ENCODE data around the gene NIN.
A peak's percentile ranks its signal among the peaks of the same experiment; 100 is the strongest.

The NIN gene

GRCh38 chr14:50855558-50855957 is 24.6 kb upstream of the NIN start:
- TF ChIP-seq CSRNP3 (CRISPR knock-in tag; IDR thresholded peaks at IDR 0.05): no peak
- TF ChIP-seq ZNF70 (CRISPR knock-in tag; IDR thresholded peaks at IDR 0.05): no peak
- no peak for TF ChIP-seq OSR1 (CRISPR knock-in tag; IDR thresholded peaks at IDR 0.05)
- no peak for TF ChIP-seq BACH2 (CRISPR knock-in tag; IDR thresholded peaks at IDR 0.05; ENCODE audit: borderline replicate concordance)
- no peak for TF ChIP-seq GLIS3 (CRISPR knock-in tag; IDR thresholded peaks at IDR 0.05)
- no peak for TF ChIP-seq TCF4 (CRISPR knock-in tag; IDR thresholded peaks at IDR 0.05; ENCODE audit: borderline replicate concordance)
- TF ChIP-seq, protein P1, sequence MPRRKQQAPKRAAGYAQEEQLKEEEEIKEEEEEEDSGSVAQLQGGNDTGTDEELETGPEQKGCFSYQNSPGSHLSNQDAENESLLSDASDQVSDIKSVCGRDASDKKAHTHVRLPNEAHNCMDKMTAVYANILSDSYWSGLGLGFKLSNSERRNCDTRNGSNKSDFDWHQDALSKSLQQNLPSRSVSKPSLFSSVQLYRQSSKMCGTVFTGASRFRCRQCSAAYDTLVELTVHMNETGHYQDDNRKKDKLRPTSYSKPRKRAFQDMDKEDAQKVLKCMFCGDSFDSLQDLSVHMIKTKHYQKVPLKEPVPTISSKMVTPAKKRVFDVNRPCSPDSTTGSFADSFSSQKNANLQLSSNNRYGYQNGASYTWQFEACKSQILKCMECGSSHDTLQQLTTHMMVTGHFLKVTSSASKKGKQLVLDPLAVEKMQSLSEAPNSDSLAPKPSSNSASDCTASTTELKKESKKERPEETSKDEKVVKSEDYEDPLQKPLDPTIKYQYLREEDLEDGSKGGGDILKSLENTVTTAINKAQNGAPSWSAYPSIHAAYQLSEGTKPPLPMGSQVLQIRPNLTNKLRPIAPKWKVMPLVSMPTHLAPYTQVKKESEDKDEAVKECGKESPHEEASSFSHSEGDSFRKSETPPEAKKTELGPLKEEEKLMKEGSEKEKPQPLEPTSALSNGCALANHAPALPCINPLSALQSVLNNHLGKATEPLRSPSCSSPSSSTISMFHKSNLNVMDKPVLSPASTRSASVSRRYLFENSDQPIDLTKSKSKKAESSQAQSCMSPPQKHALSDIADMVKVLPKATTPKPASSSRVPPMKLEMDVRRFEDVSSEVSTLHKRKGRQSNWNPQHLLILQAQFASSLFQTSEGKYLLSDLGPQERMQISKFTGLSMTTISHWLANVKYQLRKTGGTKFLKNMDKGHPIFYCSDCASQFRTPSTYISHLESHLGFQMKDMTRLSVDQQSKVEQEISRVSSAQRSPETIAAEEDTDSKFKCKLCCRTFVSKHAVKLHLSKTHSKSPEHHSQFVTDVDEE (CRISPR knock-in tag; IDR thresholded peaks at IDR 0.05): no peak
- TF ChIP-seq CSDC2 (CRISPR knock-in tag; IDR thresholded peaks at IDR 0.05): no peak
- TF ChIP-seq PATZ1 (CRISPR knock-in tag; IDR thresholded peaks at IDR 0.05; ENCODE audit: borderline replicate concordance): no peak
- TF ChIP-seq ISL1 (CRISPR knock-in tag; IDR thresholded peaks at IDR 0.05): no peak
- TF ChIP-seq SNAI2 (CRISPR knock-in tag; IDR thresholded peaks at IDR 0.05): no peak
- no peak for TF ChIP-seq ZNF565 (CRISPR knock-in tag; conservative IDR thresholded peaks at IDR 0.05; ENCODE audit: low read depth)
- no peak for TF ChIP-seq ESRRG (CRISPR knock-in tag; IDR thresholded peaks at IDR 0.05)
- TF ChIP-seq ZNF8 (CRISPR knock-in tag; IDR thresholded peaks at IDR 0.05): no peak
- no peak for TF ChIP-seq TOX (CRISPR knock-in tag; IDR thresholded peaks at IDR 0.05; ENCODE audit: borderline replicate concordance)
- no peak for TF ChIP-seq RARB (CRISPR knock-in tag; IDR thresholded peaks at IDR 0.05)
- TF ChIP-seq, protein P2, sequence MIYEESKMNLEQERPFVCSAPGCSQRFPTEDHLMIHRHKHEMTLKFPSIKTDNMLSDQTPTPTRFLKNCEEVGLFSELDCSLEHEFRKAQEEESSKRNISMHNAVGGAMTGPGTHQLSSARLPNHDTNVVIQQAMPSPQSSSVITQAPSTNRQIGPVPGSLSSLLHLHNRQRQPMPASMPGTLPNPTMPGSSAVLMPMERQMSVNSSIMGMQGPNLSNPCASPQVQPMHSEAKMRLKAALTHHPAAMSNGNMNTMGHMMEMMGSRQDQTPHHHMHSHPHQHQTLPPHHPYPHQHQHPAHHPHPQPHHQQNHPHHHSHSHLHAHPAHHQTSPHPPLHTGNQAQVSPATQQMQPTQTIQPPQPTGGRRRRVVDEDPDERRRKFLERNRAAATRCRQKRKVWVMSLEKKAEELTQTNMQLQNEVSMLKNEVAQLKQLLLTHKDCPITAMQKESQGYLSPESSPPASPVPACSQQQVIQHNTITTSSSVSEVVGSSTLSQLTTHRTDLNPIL (CRISPR knock-in tag; IDR thresholded peaks at IDR 0.05; ENCODE audit: low read depth): no peak
- TF ChIP-seq ZC3H10 (CRISPR knock-in tag; IDR thresholded peaks at IDR 0.05): no peak
- 0 out of 3 replicates have a peak, but pooled peaks have one; percentile 39 for ATAC-seq

DNA sequence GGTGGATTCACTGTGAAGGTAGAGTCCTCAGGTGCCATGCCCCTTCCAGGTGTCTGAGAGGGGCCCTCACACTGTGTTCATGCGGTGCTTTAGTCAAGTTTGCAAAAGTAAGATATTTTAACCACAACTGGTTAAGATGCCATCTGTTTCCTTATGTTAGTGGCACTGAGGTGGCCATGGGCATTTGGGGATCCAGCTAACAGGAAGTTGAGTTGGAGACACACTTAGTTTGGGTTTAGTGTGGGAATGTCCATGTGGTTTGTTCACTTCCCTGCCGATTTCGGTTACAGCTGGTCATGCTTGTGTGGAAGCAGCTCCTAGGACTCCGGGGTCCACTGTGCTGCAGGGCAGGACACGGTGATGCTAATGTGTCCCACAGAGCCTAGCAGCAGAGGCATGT is 23.6 kb upstream of the NIN start:
- ATAC-seq: no peak
- TF ChIP-seq PPARA (CRISPR knock-in tag; IDR thresholded peaks at IDR 0.05; ENCODE audit: borderline replicate concordance) (no peak), ZFP3 (CRISPR knock-in tag; IDR thresholded peaks at IDR 0.05) (no peak), CSDC2 (CRISPR knock-in tag; IDR thresholded peaks at IDR 0.05) (no peak), ARNTL (CRISPR knock-in tag; IDR thresholded peaks at IDR 0.05; ENCODE audit: borderline replicate concordance, low read depth) (no peak), SNAI2 (CRISPR knock-in tag; IDR thresholded peaks at IDR 0.05) (no peak), CSRNP3 (CRISPR knock-in tag; IDR thresholded peaks at IDR 0.05) (no peak), POU6F1 (CRISPR knock-in tag; IDR thresholded peaks at IDR 0.05; ENCODE audit: borderline replicate concordance, low read depth) (no peak)
- TF ChIP-seq, protein P1 (CRISPR knock-in tag; IDR thresholded peaks at IDR 0.05): no peak
- TF ChIP-seq, protein P2 (CRISPR knock-in tag; IDR thresholded peaks at IDR 0.05; ENCODE audit: low read depth): no peak

All from SK-N-SH treated with all-trans-retinoic acid at 6 μM for 48 hours (cell line).